ENCODE data around the gene ESYT3.
"Not testable (repeated sequence)": the region's sequence is repeated elsewhere in the genome, so short reads cannot be mapped to it uniquely, and the experiment has no call there.

ESYT3 gene

DNA sequence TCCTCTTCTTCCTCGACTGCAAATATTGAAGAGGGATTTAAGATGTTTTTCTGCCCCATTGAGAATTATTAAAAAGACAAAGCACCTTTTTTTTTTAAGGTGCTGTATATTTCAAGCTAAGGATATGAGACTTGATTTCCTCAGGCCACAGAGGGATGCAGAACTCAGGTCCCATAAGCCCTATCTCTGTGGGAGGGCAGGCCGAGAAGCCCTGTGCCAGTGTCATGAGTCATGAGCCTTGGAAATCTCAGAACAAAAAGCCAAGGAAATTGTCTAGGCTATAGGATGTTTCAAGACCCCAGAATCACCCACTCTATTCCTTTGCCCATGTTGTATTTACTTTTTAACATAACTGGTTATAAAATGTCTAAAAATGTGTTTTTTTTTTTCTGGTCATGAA is 7.3 kb downstream of the ESYT3 start:
- DNase-seq (ENCODE audit: extremely low read depth in 1 of 2, low read depth in 1 of 2) = no peak

DNA sequence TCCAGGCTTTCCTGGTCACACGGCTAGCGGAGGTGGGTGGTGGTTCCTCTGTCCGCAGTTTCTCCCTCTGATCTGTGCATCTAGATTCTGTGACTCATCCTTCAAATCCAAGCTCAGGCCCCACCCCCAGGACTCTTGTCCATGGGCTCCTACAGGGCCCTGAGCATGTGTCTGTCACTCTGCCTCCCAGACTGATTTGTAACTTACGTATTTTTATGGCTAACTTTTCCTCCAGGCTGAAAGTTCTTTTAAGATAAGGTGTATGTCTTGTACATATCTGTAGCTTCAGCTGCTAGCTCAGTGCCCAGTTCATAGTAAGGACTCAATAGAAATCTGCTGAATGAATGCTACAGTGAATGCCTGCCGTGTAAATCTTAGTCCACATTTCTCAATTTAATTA is 8.0 kb downstream of the ESYT3 start:
- no peak for DNase-seq (ENCODE audit: extremely low read depth in 1 of 2, low read depth in 1 of 2)

DNA sequence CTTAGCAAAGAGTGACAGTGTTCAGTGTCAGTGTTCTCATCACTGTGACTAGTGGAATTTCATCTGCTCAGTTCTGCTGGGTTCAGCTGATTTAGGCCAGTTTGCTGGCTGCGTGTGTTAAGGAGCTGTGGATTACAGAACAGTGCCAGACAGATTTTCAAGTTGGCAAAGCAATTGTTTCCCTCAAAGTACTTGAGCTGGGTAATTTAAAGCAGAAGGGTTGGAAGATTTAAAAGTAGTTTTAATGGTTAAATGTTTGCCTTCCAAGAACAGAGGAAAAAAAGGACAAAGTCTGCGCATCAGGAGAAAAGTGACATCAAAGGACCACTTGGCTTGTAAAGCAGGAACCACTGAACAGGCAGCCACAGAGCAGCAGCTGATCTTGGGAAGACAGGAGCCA is 8.7 kb downstream of the ESYT3 start:
- no peak for DNase-seq (ENCODE audit: extremely low read depth in 1 of 2, low read depth in 1 of 2)

DNA sequence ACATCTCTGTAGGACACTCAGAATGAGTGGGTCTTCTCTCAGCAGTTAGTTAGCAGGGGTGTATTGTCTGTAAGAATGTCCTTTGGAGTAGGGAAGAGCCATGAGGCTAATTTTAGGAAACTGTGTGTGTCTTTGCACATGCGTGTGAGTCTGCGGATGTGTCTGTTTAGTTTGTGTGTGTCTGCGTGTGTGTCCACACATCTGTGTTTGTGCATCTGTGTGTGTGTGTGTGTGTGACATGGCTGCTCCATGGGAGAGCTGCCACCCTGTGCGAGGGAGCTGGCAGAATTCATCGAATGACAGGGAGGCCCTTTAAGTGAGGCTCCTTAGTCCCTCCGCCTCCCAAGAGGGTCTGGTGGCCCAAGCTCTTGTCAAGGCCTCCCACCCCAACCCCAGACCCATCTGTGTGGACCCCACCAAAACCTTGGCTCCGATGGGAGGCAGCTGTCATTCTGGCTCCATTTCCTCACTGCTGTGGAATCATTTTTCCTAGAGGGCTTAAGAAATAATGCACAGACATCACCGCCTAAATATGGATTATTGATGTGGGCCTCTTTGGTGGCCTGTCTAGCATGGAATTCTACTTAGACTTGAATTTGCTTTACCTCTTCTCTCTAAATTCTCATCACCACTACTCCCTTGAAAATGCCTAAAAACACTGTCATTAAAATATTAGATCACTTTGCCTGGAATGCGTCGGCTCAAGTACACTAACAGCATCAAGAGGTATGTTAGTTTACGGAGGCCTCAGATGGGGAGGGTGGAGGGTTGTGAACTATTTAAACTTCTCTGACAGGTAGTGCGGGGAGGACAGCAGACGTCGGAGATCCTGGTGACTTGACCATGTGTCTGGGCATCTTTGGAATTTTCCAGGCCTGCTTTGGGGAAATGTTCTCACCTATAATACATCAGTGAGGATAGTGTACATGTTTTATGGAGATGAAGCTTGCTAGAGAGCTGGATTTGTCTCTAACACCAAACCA is 9.4 kb downstream of the ESYT3 start:
- DNase-seq (ENCODE audit: extremely low read depth in 1 of 2, low read depth in 1 of 2) = no peak

DNA sequence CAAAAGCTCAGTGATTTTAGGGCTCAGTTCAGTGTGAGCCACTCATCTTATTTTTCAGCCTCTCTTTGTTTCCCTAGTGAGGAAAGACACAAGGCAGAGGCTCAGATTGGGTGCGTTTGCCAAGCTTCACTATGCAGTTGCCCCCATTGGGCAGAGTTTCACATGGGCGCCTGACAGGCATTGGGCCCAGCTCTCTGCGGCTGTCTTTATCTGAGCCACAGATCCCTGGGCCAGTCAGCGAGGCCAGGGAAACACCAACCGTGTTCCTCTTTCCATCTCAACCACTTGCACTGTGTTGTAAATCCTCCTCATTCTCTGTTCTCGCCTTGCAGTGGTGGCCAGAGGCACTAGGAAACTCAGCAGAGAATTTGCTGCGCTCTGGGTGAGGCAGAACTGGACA is 10.8 kb downstream of the ESYT3 start:
- DNase-seq (ENCODE audit: extremely low read depth in 1 of 2, low read depth in 1 of 2) = no peak

DNA sequence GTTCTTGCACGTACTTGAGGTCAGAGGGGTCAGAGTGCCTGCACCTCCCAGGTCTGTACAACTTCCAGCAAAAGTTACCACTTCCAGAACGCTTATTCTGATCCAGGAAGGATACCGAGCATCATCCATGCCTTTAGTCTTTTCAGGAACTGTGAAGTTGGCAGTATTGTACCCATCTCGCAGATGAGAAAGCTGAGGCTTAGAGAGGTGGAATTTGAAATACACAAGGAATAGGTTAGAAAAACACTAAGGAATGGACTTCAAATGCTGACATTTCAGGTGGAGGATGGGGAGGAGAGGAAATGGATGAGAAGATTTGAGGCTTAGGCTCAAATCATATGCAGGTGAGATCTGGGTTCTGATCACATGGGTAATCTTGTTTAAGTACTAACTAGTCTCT is 11.2 kb downstream of the ESYT3 start:
- DNase-seq (ENCODE audit: extremely low read depth in 1 of 2, low read depth in 1 of 2) = no peak

DNA sequence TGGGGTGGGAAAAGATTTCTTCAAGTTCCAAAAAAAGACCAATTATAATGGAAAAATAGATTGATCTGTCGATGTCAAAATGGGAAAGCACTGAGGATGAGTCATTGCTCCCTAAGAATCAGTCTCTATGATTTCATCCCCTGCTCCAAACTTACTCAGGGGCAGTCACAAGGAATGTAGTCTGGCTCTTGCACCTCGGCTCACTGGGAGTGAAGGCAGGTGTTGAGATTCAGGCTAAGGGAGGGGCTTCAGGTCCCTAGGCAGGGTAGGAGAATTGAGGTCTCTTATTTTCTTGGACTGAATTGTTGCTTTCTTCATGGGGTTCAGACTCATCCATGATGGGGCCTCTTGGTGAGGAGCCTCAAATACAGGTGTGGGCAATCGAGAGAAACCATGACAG is 14.2 kb downstream of the ESYT3 start:
- DNase-seq (ENCODE audit: extremely low read depth in 1 of 2, low read depth in 1 of 2) = no peak

DNA sequence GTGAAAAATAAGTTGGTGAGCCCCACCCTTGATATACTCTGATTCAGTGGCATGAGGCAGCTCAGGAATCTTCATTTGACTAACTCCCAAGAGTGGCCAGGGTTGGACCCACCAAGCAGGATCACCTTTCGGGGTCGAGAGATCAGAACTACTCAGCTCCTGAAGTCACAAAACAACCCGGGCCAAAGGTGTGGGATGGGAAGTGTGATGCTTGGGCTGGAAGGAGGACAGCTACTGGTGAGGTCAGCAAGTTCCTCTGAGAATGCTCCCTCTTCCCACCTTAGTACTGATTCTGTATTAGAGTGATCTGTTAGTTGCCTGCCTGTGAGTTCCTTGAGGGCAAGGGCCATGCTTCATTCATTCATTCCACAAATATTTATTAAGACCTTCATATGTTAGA is 15.1 kb downstream of the ESYT3 start:
- no peak for DNase-seq (ENCODE audit: extremely low read depth in 1 of 2, low read depth in 1 of 2)

DNA sequence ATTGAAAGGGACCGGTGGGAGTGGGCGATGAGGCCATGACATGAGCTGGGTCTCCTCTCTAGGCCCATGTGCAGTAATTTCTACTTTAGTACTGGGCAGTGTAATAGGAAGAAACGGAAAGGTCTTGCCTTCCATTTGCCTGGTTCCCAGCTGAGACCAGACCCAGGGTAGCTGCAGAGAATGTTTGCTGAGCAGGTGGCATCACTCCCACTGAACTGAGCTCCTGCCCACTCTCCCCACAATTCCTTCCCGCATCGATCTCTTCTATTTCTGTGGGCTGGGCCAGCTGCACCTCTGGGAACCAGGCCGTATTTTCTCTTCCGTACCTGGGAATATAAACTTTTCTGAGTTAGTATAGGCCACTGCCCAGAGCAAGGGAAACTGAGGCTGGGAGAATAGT is 15.8 kb downstream of the ESYT3 start:
- no peak for DNase-seq (ENCODE audit: extremely low read depth in 1 of 2, low read depth in 1 of 2)

DNA sequence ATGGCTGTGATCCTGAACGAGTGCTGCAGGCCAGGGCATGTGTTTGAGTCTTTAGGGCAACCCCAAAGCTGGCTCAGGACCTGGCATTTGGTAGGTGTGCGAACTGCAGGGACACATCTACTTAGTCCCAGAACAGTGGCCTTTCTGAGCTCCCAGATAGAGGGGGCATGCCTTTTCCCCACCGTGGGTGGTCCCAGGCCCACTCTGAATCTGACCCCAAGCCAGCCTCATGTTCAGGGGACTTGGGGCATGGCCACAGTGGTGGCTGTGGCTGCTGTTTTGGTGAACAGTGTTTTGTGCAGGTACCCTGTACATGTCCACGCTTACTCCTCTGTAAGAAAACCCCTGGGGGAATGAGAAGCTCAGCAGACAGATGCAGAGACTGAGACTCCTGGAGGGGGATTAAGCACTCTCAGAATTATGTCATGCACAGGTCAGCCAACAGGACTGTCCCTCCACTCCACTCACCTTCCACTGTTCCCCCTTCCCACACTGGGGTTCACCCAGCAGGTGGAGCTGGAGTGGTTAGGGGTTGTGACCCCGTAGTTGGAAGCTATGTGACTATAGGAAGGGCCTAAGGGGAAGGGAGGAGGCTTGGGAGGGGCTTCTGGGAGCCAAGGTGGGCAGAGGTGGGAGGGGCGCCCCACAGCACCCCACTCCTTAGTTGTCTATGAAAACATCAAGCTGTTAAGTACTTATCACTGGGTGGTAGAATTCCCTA is 16.4 kb downstream of the ESYT3 start:
- no peak for DNase-seq (ENCODE audit: extremely low read depth in 1 of 2, low read depth in 1 of 2)

DNA sequence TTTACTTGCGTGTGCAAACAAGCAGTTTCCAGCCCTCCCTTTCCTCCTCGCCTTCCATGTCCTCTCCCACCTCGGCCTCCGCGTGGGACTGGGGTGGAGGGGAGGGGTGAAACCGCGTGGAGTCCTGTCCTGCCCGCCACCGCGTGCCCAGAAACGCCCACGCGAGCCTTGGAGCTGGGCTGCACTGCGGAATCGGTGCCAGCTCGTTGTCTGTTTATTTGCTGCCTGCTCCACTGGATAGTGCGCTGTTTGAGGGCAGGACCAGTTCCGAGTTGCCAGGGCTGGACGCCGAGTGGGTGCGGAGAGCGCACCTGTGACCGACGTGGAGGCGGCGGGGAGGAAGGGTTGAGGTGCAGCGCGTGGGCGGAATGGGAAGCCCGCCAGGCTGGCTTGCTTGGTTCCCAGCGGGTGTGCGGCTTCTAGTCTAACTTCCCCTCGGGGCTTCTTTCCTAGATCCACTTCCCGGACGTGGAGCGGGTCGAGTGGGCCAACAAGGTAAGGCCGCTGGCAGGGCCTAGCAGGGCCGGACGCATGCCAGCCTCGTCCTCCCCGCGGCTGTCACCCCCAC is 17.3 kb downstream of the ESYT3 start:
- no peak for DNase-seq (ENCODE audit: extremely low read depth in 1 of 2, low read depth in 1 of 2)

DNA sequence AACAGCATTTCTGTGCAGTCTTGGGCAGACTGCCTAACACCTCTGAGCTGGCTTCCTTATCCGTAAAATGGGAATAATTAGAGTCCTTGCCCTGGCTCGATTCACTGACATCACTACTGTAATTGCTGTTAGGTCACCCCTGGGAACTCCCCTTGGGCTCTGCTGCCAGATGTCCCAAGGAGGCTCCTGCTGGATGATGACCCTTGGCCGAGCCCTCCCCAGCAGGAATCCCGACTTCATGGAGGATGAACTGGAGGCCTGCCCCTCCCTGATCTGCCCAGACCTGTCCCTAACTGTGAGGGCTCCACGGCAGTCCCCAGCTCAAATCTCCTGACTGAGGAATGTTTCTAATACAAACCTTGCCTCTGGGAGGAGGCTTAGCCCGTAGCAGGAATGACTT is 18.0 kb downstream of the ESYT3 start:
- no peak for DNase-seq (ENCODE audit: extremely low read depth in 1 of 2, low read depth in 1 of 2)

DNA sequence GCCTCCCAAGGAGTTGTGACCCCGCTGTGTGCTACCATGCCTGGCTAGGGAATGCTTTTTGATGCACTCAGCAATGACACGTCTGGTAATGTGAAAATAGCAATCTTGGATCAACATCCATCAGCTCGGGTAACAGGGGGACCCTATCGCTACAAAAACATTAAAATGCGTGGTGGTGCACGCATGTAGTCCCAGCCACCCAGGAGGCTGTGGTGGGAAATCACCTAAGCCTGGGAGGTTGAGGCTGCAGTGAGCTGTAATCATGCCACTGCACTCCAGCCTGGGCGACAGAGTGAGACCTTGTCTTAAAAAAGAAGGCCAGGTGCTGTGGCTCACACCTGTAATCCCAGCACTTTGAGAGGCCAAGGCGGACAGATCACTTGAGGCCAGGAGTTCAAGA is 19.5 kb downstream of the ESYT3 start:
- not testable (repeated sequence) for DNase-seq (ENCODE audit: extremely low read depth in 1 of 2, low read depth in 1 of 2)

DNA sequence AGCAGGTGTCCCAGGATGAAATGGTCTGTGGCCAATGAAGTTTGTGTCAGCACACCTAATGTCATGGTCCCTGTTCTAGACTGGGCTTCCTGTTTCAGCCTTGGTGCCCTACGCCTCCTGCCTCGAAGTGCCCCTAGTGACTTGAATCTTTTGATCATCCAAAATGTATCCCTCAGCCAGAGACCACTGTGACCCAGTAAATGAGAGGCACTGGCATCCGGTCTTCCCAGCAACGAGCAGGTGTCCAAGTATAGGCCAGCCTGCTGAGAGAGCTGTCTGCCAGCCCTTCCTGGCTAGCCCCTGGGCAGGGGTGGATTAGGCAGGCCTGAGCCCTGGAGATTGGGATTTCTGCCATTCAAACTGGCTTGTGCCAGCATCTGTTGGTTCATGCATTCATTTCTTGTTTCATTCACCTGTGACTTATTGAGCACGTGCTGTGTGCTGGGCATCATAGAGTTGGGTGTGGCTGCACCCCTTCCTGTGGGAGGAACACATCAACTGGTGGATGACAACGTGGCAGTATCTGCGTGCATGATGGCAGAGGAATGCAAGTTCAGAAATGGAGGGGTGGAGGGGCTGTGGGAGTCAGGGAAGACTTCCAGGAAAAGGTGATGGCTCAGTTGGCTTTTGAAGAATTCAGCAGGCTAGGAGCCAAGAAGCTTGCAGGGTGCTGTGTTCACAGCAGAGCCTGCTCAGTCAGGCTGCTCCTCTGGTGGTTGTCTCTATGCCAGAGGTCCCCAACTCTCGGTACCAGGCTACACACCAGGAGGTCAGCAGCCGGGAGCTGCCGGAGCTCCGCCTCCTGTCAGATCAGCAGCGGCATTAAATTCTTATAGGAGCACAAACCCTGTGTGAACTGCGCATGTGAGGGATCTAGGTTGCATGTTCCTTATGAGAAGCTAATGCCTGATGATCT is 21.6 kb downstream of the ESYT3 start:
- DNase-seq (ENCODE audit: extremely low read depth in 1 of 2, low read depth in 1 of 2) = no peak

DNA sequence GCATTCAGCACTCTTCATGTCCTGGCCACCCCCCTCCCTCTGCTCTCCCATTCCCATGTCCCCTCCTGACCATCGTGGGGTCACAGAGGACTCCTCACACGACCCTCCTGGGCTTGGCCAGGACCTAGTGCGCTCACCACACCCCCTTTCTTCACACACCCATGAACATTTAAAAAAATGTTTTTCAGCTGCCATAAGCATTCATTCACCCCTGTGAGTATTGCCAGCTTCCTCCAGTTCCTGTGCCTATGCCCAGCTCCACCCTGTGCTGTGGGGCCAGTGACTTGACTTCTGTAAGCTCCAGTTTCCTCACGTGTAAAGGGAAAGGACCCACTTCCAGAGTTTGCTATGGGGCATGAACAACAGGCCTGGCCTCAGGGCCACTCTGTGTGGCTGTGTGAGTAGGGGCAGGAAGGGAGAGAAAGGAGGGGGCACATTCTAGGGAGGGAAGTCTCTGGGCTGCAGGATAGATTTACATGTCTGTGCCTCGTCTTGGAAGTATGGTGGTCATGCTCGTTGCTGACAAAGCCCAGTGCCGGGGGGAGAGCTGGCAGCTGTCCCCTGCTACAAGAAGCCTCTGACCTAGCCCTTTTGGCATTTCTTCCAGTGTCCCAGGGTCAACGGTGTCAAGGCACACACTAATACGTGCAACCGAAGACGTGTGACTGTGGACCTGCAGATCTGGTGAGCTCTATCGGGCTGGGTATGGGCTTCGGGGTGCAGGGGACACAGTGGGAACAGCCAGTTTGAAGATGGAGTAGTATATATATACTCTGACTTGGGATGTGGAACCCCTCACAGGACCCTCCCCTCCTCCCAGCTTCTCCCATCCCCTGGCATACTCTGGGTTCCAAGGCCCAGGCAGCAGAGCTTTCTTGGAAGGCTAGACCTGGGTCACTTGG is 22.8 kb downstream of the ESYT3 start:
- DNase-seq (ENCODE audit: extremely low read depth in 1 of 2, low read depth in 1 of 2) = no peak

DNA sequence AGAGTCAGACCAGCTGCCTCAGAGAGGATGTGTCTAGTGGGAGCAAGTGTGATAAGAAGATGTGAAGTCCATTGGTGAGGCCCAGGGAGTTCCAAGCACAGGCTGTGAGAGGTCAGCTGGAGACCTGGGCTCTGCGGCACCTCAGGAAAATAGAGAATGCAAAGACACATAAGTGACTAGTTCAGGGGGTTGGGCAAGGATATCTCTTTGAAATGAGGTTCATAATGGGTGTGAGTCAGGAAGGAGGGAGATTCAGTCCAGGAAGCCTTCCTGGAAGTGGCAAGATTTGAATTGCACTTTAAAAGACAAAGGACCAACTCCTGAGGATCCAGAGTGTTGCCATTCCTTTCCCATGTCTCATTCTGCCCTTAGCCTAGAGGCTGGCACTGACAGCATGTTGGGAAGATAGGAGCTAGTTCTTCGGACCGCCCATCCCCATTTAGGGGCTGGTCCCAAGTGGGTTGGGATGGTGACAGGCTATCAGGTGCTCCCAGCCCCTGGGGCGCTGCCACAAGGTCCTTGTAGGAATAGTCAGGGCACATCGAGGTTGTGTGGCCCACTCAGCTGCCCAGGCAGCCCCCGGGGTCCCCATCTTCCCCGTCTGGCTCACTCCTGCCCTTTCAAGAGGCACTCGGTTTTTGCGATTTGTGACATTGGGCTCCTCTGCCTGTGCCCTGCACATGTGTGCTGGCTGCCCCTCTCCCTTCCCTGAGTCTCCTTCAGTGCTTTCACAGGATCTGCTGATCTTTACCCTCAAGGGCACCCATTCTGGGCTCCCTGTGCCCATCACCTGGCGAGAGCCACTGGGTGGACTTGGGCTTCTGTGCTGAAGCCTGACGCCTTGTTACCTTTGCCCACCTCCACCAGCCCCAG is 23.7 kb downstream of the ESYT3 start:
- DNase-seq (ENCODE audit: extremely low read depth in 1 of 2, low read depth in 1 of 2) = no peak

DNA sequence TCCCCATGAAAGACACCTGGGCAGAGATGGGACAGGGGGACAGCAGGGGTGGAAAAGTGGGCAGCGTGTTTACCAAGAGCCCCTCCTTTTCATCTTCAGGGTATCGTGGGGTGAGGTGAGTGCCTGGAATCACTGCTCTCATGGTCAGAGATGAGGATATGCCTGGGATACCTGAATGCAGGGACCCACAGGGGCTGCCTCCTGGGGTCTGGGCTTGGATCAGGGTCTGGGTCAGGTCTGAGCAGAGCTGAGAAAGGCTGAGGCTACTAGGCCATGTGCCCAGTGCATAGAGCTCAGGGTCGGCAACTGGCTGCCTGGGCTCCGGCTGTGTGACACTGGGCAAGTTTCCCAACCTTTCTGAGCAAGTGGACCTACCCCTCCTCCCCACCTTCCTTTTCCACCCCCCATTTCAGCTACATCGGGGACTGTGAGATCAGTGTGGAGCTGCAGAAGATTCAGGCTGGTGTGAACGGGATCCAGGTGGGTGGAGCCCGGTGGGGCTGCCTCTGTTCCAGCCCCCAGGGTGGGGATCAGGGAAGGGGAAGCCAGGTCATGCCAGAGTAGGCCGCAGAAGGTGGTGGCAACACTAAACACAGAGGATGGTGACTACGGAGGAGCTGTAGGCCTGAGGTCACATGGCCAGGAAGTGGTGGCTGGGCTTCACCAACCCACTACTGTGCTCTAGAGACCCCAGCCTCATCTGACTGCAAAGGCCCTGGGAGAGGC is 24.5 kb downstream of the ESYT3 start:
- DNase-seq (ENCODE audit: extremely low read depth in 1 of 2, low read depth in 1 of 2) = no peak

Data from activated CD8-positive, alpha-beta memory T cell treated with anti-CD3 and anti-CD28 coated beads for 1 hour (primary cell).